GM10248 (cell line): ENCODE data around the gene IGLL1.
"Not testable (repeated sequence)": the region's sequence is repeated elsewhere in the genome, so short reads cannot be mapped to it uniquely, and the experiment has no call there.

Experiments used
- CTCF ChIA-PET: fragments of 300-600 bp; sonication (Branson Sonifier 250); formaldehyde crosslinking; extraction: SDS; loops from one replicate; lab custom pipeline; 2021; ENCODE audit warnings: antibody characterized with exemption; lab: Yijun Ruan, JAX
- POLR2A ChIA-PET: fragments of 350-650 bp; sonication (Branson Sonifier 250); formaldehyde crosslinking; extraction: SDS; loops from one replicate; lab custom pipeline; 2020; ENCODE audit warnings: antibody characterized with exemption; lab: Yijun Ruan, JAX
- DNase-seq: peaks from one replicate; pipeline ENCODE4 v3.0.0; 2012; ENCODE audit errors: extremely low spot score
- TF ChIP-seq, protein P1 (sequence below): IDR thresholded peaks from 2 replicates; pipeline ENCODE4 v1.5.1; 2012; ENCODE audit warnings: mild to moderate bottlenecking, low read depth; ENCODE audit errors: extremely low read depth, missing control alignments, control extremely low read depth

The IGLL1 gene

DNA sequence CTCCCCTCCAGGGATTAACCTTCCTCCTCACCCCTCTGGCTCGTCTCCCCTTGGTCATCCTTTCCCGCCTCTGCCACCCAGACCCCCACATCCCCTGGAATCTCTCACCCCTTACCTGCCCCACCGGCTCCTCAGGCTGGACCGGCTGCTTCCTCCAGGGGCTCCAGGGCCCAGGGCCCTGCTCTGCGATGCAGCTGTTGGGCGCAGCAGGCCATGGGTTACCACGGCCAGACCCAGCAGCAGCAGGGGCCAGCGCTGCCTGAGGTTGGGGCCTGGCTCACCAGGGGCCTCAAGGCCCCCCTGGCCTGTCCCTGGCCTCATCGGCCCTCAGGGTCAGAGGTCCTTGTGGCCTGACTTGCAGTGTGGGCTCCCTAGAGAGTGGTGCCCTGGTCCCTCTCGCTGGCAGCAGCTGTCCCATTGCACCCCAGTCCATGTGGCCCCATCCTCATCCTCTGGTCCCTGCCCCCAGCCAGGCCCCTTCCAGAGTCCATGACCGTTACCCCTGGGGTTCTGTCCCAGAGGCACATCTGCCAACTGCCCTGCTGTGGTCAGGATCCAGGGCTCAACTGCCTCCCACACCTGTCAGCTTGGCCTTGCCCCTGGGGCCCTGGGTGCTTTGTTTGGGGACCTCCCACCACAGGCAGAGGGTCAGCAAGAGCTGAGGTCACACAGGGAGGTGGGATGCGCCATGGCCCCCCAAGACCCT, at the start of gene IGLL1:
Gene IGLL1, minus strand, starts transcription at position 421 of the 706 bp plus-strand sequence. Its CDS starts 100 bp downstream, at position 321.
- DNase-seq = no peak
- CTCF ChIA-PET = interaction anchor here (3.0 kb wide), 1 partner anchor 11 kb away, joined by 12 read pairs; no protein-coding TSS in a partner anchor
- POLR2A ChIA-PET = no interaction called here
- TF ChIP-seq, protein P1, sequence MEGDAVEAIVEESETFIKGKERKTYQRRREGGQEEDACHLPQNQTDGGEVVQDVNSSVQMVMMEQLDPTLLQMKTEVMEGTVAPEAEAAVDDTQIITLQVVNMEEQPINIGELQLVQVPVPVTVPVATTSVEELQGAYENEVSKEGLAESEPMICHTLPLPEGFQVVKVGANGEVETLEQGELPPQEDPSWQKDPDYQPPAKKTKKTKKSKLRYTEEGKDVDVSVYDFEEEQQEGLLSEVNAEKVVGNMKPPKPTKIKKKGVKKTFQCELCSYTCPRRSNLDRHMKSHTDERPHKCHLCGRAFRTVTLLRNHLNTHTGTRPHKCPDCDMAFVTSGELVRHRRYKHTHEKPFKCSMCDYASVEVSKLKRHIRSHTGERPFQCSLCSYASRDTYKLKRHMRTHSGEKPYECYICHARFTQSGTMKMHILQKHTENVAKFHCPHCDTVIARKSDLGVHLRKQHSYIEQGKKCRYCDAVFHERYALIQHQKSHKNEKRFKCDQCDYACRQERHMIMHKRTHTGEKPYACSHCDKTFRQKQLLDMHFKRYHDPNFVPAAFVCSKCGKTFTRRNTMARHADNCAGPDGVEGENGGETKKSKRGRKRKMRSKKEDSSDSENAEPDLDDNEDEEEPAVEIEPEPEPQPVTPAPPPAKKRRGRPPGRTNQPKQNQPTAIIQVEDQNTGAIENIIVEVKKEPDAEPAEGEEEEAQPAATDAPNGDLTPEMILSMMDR = no peak

DNA sequence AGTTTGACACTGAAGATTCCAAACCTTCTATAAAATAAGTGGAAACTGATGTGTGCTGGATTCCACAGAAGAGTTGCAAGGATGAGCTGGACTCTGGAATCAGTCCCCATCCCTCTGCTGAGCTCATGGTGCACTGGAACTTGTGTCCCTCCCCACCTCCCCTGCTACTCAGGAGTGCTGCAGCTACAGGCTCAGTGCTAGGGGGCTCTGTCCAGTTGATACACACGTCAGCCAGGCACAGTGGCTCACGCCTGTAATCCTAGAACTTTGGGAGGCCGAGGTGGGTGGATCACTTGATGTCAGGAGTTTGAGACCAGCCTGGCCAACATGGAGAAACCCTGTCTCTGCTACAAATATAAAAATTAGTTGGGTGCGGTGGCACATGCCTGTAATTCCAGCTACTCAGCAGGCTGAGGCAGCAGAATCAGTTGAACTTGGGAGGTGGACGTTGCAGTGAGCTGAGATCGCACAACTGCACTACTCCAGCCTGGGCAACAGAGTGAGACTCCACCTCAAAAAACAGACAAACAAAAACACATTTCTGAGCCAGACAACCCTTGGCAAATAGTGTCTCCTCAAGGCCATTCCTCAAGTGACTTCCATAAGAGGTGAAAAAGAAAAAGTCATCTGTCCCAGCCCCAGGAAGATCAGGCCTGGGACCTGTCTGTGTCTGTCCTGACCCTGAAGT, 48.1 kb upstream of the IGLL1 start:
- POLR2A ChIA-PET = not testable (repeated sequence)
- CTCF ChIA-PET = interaction anchor here (1.1 to 2.5 kb wide), 4 partner anchors 10 to 139 kb away, joined by 3 to 9 read pairs (median 4); partner anchors contain the start of gene CHCHD10

DNA sequence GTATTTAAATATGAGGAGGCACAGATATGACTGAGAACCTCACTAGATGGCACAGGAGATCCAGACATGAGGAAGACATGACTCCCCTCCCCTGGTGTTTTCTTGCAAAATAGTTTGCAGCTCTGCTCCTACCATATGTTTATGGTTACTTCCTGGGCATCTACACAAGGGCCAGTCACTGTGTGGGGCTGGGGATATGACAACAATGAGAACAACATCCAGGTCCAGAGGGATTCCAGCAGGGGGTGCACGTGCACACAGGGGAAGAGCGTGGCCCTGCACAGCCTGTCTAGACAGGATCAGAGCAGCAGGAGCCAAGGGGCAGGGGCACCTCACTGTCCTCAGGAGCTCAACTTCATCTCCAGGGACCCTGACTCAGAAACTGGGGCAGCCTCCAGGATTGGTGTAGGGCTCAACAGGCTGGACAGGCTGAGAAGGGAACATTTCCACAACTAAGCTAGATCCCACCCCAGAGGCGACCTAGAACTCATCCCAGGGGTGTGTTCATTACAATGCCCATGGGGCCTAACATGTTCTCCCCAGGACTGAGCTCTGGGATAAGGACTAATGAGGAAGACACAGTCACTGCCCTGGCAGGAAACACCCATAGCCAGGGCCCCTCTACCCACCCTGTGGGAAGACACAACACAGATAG, 47.4 kb upstream of the IGLL1 start:
- POLR2A ChIA-PET, DNase-seq: not testable (repeated sequence)
- CTCF ChIA-PET = interaction anchor here (1.1 to 2.5 kb wide), 4 partner anchors 10 to 140 kb away, joined by 3 to 9 read pairs (median 4); partner anchors contain the start of gene CHCHD10
- TF ChIP-seq, protein P1 = peak; percentile 41

More for the DNA sequence above, 48.1 kb upstream of the IGLL1 start:
- DNase-seq = not testable (repeated sequence)

DNA sequence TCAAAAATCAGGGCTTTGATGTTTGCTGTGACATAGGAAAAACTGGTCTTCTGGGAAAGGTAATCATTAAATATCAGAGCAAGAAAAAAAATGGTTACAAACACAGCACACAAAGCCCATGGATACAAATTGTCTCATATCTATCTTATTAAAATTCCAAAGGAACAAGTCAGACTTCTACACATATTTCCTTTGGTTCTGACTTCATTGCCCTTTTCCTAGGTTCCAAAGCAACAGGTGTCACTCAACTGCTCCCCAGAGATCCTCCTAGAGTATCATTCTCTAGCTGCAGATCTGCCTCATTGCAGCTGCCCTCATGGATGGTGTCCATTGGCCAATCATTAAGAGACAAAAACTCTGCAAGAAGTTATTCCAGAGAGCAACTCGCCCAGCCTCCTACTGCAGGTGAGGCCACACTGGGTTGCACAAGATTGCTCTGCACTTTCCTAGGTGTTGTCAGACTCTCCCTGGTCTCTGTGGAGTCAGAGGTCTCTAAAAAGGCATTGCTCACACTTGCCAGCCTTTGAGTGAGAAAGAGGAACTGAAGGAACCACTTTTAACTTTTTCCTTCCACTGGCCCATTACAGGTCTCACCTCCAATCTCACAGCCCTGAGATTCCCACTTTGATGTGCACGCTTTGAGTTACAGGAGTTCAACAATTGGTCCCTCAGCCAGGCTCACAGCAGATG, 46.3 kb upstream of the IGLL1 start:
- ChIA-PET CTCF (interaction anchor here (2.5 kb wide), 1 partner anchor 16 kb away, joined by 9 read pairs; no protein-coding TSS in a partner anchor), POLR2A (no interaction called here)
- DNase-seq = no peak
- TF ChIP-seq, protein P1 = no peak

DNA sequence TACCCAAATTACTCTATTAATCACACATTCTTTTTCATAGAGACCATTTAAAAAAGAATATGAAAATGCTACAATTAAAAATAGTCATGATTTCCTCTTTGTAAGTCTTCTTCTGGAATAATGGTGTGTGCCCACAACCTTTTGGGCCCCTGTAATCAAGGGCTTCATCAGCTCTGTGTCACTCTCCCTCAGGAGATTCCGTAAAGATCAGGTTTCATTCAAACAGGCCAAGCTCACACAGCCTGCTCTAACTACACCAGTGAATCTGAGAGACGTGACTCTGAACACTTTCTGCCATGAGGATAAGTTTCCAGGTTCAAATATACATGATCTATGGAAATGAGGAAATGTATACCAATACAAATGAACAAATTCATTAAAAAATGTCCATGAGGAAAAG, 42.5 kb upstream of the IGLL1 start:
- TF ChIP-seq, protein P1 = no peak
- POLR2A ChIA-PET = no interaction called here
- CTCF ChIA-PET = no interaction called here
- no peak for DNase-seq

DNA sequence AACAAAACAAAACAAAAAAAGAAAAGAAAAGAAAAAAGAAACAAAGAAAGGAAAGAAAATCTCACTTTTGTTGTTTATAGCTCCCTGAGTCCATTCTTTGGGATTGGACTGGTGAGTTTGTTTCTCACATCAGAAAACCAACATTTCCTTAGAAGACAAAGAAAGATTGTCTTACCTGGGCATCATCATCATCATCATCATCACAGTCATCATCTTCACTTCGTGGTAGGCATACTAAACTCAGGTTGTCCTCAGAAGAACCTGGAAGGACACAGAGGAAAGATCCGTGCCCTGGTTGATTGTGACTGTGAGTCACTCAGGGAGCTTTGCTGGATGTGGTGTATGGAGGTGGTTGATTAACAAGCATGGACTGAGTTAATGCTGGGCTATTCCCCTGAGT, 41.8 kb upstream of the IGLL1 start:
- DNase-seq, CTCF ChIA-PET, POLR2A ChIA-PET: not testable (repeated sequence)
